Lower lobe of right lung (tissue), 2 donors: ENCODE data around the gene CDYL2. TPM values are rescaled to one million over a fixed set of nuclear protein-coding genes. Genes with fewer than 3 reads are reported as not detected.

Source experiments
- ATAC-seq, 2 donors: fragments of 200-7000 bp; cut with Tn5 transposase; one replicate each; pipeline ENCODE4 v1.9.1; 2020 to 2022; ENCODE audit warnings: mild to moderate bottlenecking in 2 of 2, moderate library complexity in 2 of 2
- DNase-seq: peaks from one replicate; pipeline ENCODE4 v3.0.0-alpha.2; 2020
- H3K27ac ChIP-seq: fragments of 200-600 bp; one replicate; pipeline ENCODE4 v1.8.0; 2022
- H3K27me3 ChIP-seq: fragments of 200-600 bp; one replicate; pipeline ENCODE4 v1.8.0; 2022; ENCODE audit warnings: low read depth
- H3K36me3 ChIP-seq: fragments of 200-600 bp; one replicate; pipeline ENCODE4 v1.8.0; 2022; ENCODE audit warnings: mild to moderate bottlenecking
- H3K4me1 ChIP-seq: fragments of 200-600 bp; one replicate; pipeline ENCODE4 v1.8.0; 2022
- H3K4me3 ChIP-seq: fragments of 200-600 bp; one replicate; pipeline ENCODE4 v1.8.0; 2022; ENCODE audit warnings: mild to moderate bottlenecking
- H3K9me3 ChIP-seq: fragments of 200-600 bp; one replicate; pipeline ENCODE4 v1.8.0; 2022
- CTCF ChIP-seq: fragments of 200-600 bp; IDR thresholded peaks from one replicate; pipeline ENCODE4 v1.8.0; 2022; ENCODE audit warnings: antibody characterized with exemption, mild to moderate bottlenecking
- intact Hi-C: fragments of 100-400 bp; cut with DNase I; formaldehyde crosslinking; loops from one replicate; pipeline ENCODE4 v1.11.0; 2022
- total RNA-seq: library from RNA; stranded (reverse); fragmentation: NEBNext Ultra II Directional; extraction: Animal tissue kit (Norgen Biotek cat#: 25700); gene quantifications from one replicate; pipeline ENCODE4 v1.2.1, GENCODE V29; 2021
- donor health status: DM: no; HTN: yes; CAD: no; lungs with severe emphysema.

CDYL2 gene
- total RNA-seq, 1 donor from 2014 or later = 14.7 TPM

GRCh38 chr16:80802902-80803301, 1.5 kb downstream of the CDYL2 start:
- ATAC-seq = no peak
- H3K9me3 ChIP-seq = no peaks in the 10 kb centered on the region
- intact Hi-C loops = no loop called here
- TF ChIP-seq CTCF = no peak
- no peak overlapping the region for H3K27ac ChIP-seq
- DNase-seq = no peak
- H3K36me3 ChIP-seq = no peaks in the 10 kb centered on the region
- peak overlapping the region; percentile 62 for H3K4me3 ChIP-seq
- H3K27me3 ChIP-seq = no peaks in the 10 kb centered on the region
- peaks cover 4% of the 10 kb centered on the region for H3K4me1 ChIP-seq

- no peak overlapping the region for H3K27ac ChIP-seq
- H3K4me3 ChIP-seq = no peak overlapping the region
- H3K9me3 ChIP-seq = no peaks in the 10 kb centered on the region
- no peak for ATAC-seq
- no peak for TF ChIP-seq CTCF
- H3K4me1 ChIP-seq = peaks cover 4% of the 10 kb centered on the region
- no peaks in the 10 kb centered on the region for H3K36me3 ChIP-seq
- intact Hi-C loops = no loop called here
- no peak for DNase-seq
- no peaks in the 10 kb centered on the region for H3K27me3 ChIP-seq
Measured at GRCh38 chr16:80802138-80802537, 2.3 kb downstream of the CDYL2 start.

GRCh38 chr16:80794071-80794470, 10.3 kb downstream of the CDYL2 start:
- no peak for TF ChIP-seq CTCF
- intact Hi-C loops = no loop called here
- Histone ChIP-seq H3K27me3 (no peaks in the 10 kb centered on the region), H3K4me3 (no peak overlapping the region), H3K36me3 (no peaks in the 10 kb centered on the region), H3K27ac (no peak overlapping the region), H3K9me3 (no peaks in the 10 kb centered on the region), H3K4me1 (no peaks in the 10 kb centered on the region)
- DNase-seq (no peak), ATAC-seq (no peak)

- intact Hi-C loops = no loop called here
- no peak for DNase-seq
- no peaks in the 10 kb centered on the region for H3K4me1 ChIP-seq
- ATAC-seq = no peak
- H3K36me3 ChIP-seq = no peaks in the 10 kb centered on the region
- H3K27me3 ChIP-seq = no peaks in the 10 kb centered on the region
- TF ChIP-seq CTCF = no peak
- H3K9me3 ChIP-seq = no peaks in the 10 kb centered on the region
- H3K27ac ChIP-seq = no peak overlapping the region
- no peak overlapping the region for H3K4me3 ChIP-seq
Measured at GRCh38 chr16:80792031-80792430, 12.4 kb downstream of the CDYL2 start.

GRCh38 chr16:80791411-80791810, 13.0 kb downstream of the CDYL2 start:
- no peaks in the 10 kb centered on the region for H3K4me1 ChIP-seq
- no peaks in the 10 kb centered on the region for H3K27me3 ChIP-seq
- no peaks in the 10 kb centered on the region for H3K9me3 ChIP-seq
- DNase-seq (no peak), ATAC-seq (no peak)
- TF ChIP-seq CTCF = no peak
- intact Hi-C loops = no loop called here
- H3K36me3 ChIP-seq = no peaks in the 10 kb centered on the region
- H3K4me3 ChIP-seq = no peak overlapping the region
- no peak overlapping the region for H3K27ac ChIP-seq

- no peak for TF ChIP-seq CTCF
- no peaks in the 10 kb centered on the region for H3K36me3 ChIP-seq
- no peak for ATAC-seq
- DNase-seq = no peak
- H3K9me3 ChIP-seq = no peaks in the 10 kb centered on the region
- no peak overlapping the region for H3K4me3 ChIP-seq
- no peak overlapping the region for H3K27ac ChIP-seq
- no peaks in the 10 kb centered on the region for H3K4me1 ChIP-seq
- intact Hi-C loops = no loop called here
- no peaks in the 10 kb centered on the region for H3K27me3 ChIP-seq
Measured at GRCh38 chr16:80790751-80791150, 13.6 kb downstream of the CDYL2 start.
